ENCODE results near the gene IQGAP3. TPM values are rescaled to one million over a fixed set of nuclear protein-coding genes. Genes with fewer than 3 reads are reported as not detected.

The IQGAP3 gene
- total RNA-seq, 2 experiments from 2014 or later: not detected

DNA sequence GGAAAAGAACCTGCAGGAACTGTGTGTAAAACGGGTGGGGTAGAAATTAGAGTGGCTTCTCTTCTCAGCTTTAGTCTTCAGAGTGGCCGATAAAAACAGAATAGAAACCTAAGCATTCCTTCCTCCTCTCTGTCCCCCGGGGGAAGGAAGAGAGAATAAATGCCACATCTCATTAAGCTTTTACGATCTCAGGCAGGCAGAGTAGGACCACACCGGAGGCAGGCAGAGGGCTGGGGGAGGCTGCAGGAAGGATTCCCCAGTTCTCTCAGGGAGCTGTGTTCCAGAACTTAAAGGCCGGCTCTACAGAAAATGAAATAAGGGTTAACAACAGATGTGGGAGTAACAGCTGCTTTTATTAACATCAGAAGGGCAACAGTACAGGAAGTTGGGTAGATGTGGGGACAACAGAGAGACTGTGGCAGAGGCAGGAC is 47.3 kb downstream of the IQGAP3 start:
- DNase-seq (no peak), ATAC-seq (ENCODE audit: poor library complexity) (no peak)
- Mint-ChIP-seq H3K4me1 (ENCODE audit: low read depth) (peaks cover 38% of the 10 kb centered on the region), H3K27me3 (no peaks in the 10 kb centered on the region), H3K4me3 (peak overlapping the region; percentile 62), H3K27ac (peak overlapping the region; percentile 6), H3K36me3 (ENCODE audit: low read depth) (no peaks in the 10 kb centered on the region), H3K9me3 (no peaks in the 10 kb centered on the region)
- Histone ChIP-seq H3K9me3 (ENCODE audit: control insufficient read depth in 1 of 2, insufficient read depth in 1 of 2, low read length in 2 of 2) (no peaks in the 10 kb centered on the region), H3K27me3 (ENCODE audit: control insufficient read depth in 1 of 2, insufficient read depth in 2 of 2, low read length in 2 of 2) (no peaks in the 10 kb centered on the region), H3K4me1 (ENCODE audit: insufficient read depth, low read length) (peaks cover 33% of the 10 kb centered on the region), H3K4me3 (ENCODE audit: low read length) (no peak overlapping the region), H3K36me3 (ENCODE audit: insufficient read depth, low read length) (no peaks in the 10 kb centered on the region), H3K27ac (ENCODE audit: low read depth in 1 of 2, low read length in 2 of 2) (no peak overlapping the region)
- TF ChIP-seq, protein P1, sequence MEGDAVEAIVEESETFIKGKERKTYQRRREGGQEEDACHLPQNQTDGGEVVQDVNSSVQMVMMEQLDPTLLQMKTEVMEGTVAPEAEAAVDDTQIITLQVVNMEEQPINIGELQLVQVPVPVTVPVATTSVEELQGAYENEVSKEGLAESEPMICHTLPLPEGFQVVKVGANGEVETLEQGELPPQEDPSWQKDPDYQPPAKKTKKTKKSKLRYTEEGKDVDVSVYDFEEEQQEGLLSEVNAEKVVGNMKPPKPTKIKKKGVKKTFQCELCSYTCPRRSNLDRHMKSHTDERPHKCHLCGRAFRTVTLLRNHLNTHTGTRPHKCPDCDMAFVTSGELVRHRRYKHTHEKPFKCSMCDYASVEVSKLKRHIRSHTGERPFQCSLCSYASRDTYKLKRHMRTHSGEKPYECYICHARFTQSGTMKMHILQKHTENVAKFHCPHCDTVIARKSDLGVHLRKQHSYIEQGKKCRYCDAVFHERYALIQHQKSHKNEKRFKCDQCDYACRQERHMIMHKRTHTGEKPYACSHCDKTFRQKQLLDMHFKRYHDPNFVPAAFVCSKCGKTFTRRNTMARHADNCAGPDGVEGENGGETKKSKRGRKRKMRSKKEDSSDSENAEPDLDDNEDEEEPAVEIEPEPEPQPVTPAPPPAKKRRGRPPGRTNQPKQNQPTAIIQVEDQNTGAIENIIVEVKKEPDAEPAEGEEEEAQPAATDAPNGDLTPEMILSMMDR (IDR thresholded peaks at IDR 0.05): no peak
- ChIA-PET CTCF (interaction anchor here (0.6 to 4.0 kb wide), 4 partner anchors 10 to 99 kb away, joined by 3 to 21 read pairs (median 6); partner anchors contain the start of gene MEF2D), POLR2A (interaction anchor here (1.1 to 3.4 kb wide), 5 partner anchors 8 to 57 kb away, joined by 3 to 32 read pairs (median 4); partner anchors contain the start of gene MEF2D)
- intact Hi-C loops (cut with DNase I, micrococcal nuclease): loop anchor here in 1 of 2 experiments (2.0 kb wide), 1 partner anchor 24 kb away; the partner anchor contains the start of gene MEF2D

DNA sequence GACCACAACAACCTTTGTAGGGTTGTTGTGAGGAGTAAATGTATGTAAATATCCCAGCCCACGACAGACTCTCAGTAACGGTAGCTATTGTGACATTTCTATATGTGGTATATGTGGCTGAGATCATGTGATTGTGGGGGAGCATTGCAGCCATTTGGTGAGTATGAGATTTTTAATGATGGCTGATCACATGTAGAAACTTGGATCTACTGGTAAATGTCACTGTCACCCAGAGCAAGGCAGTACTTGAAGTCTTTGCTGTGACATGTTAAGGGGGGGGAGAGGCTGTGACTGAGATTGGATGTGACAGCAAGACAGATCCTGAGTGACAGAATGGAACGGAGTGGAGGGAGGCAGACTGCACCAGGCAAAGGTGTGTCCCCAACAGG is 47.9 kb downstream of the IQGAP3 start:
- Mint-ChIP-seq H3K4me1 (ENCODE audit: low read depth) (peaks cover 38% of the 10 kb centered on the region), H3K27me3 (no peaks in the 10 kb centered on the region), H3K27ac (peak overlapping the region; percentile 6), H3K4me3 (peak overlapping the region; percentile 62), H3K36me3 (ENCODE audit: low read depth) (no peaks in the 10 kb centered on the region), H3K9me3 (no peaks in the 10 kb centered on the region)
- intact Hi-C loops (cut with DNase I, micrococcal nuclease): loop anchor here in 1 of 2 experiments (2.0 kb wide), 1 partner anchor 24 kb away; the partner anchor contains the start of gene MEF2D
- ChIA-PET POLR2A (interaction anchor here (1.4 to 3.4 kb wide), 4 partner anchors 20 to 58 kb away, joined by 3 to 32 read pairs (median 12); partner anchors contain the start of gene MEF2D), CTCF (interaction anchor here (0.6 to 4.0 kb wide), 4 partner anchors 9 to 99 kb away, joined by 3 to 21 read pairs (median 6); partner anchors contain the start of gene MEF2D)
- TF ChIP-seq, protein P1 (IDR thresholded peaks at IDR 0.05): no peak
- H3K4me3 ChIP-seq (ENCODE audit: low read length): no peak overlapping the region
- peak in 3 of 14 experiments; percentile 47 to 53 (median 49) for DNase-seq
- H3K27me3 ChIP-seq (ENCODE audit: control insufficient read depth in 1 of 2, insufficient read depth in 2 of 2, low read length in 2 of 2): no peaks in the 10 kb centered on the region
- no peaks in the 10 kb centered on the region for H3K36me3 ChIP-seq (ENCODE audit: insufficient read depth, low read length)
- peak; percentile 71 for ATAC-seq (ENCODE audit: poor library complexity)
- H3K9me3 ChIP-seq (ENCODE audit: control insufficient read depth in 1 of 2, insufficient read depth in 1 of 2, low read length in 2 of 2): no peaks in the 10 kb centered on the region
- H3K27ac ChIP-seq (ENCODE audit: low read depth in 1 of 2, low read length in 2 of 2): no peak overlapping the region
- H3K4me1 ChIP-seq (ENCODE audit: insufficient read depth, low read length): peaks cover 33% of the 10 kb centered on the region

DNA sequence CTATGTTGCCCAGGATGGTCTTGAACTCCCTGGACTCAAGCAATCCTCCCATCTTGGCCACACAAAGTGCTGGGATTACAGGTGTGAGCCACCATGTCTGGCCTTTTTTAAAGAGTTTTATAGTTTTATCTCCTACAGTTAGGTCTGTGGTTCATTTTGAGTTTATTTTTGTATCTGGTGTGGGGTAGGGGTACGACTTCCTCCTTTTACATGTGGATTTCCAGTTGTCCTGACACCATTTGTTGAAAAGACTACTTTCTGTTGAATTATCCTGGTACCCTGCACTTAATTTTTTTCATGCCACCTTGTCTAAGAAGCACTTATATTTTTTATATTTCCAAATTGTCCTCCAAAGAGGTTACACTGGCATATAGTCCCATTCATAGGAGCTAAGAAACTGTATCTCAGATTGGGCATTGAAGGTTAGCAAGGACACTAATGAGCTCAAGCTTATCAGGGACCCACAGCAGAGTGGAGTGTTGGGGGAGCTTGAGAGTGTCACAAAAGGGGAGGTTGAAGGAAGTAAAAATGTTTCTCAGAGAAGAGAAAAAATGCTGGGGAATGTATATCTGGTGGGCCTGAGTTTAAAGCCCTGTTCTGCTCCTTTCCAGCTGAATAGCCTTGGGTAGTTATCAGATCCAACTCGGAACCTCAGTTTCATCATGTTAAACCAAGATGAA is 48.4 kb downstream of the IQGAP3 start:
- Mint-ChIP-seq H3K4me1 (ENCODE audit: low read depth) (peaks cover 36% of the 10 kb centered on the region), H3K9me3 (no peaks in the 10 kb centered on the region), H3K36me3 (ENCODE audit: low read depth) (no peaks in the 10 kb centered on the region), H3K27ac (peak overlapping the region; percentile 6), H3K4me3 (no peak overlapping the region), H3K27me3 (no peaks in the 10 kb centered on the region)
- Histone ChIP-seq H3K27me3 (ENCODE audit: control insufficient read depth in 1 of 2, insufficient read depth in 2 of 2, low read length in 2 of 2) (no peaks in the 10 kb centered on the region), H3K27ac (ENCODE audit: low read depth in 1 of 2, low read length in 2 of 2) (no peak overlapping the region), H3K9me3 (ENCODE audit: control insufficient read depth in 1 of 2, insufficient read depth in 1 of 2, low read length in 2 of 2) (no peaks in the 10 kb centered on the region), H3K4me1 (ENCODE audit: insufficient read depth, low read length) (peaks cover 33% of the 10 kb centered on the region), H3K4me3 (ENCODE audit: low read length) (no peak overlapping the region), H3K36me3 (ENCODE audit: insufficient read depth, low read length) (no peaks in the 10 kb centered on the region)
- intact Hi-C loops (cut with DNase I, micrococcal nuclease): loop anchor here in 1 of 2 experiments (2.0 kb wide), 1 partner anchor 23 kb away; the partner anchor contains the start of gene MEF2D
- TF ChIP-seq, protein P1 (IDR thresholded peaks at IDR 0.05): no peak
- DNase-seq: no peak
- POLR2A ChIA-PET: interaction anchor here (1.4 to 3.4 kb wide), 4 partner anchors 19 to 59 kb away, joined by 3 to 32 read pairs (median 12); partner anchors contain the start of gene MEF2D
- CTCF ChIA-PET: interaction anchor here (0.6 to 2.3 kb wide), 3 partner anchors 9 to 100 kb away, joined by 3 to 9 read pairs (median 3); partner anchors contain the start of gene MEF2D
- no peak for ATAC-seq (ENCODE audit: poor library complexity)

Measured in CD4-positive, alpha-beta T cell (primary cell).